SK-N-SH treated with all-trans-retinoic acid at 6 μM for 48 hours (cell line): ENCODE measurements around the gene PLPP2.

Experiments
- ARNTL ChIP-seq: fragments of 450-650 bp; formaldehyde crosslinking; IDR thresholded peaks from 2 replicates; pipeline ENCODE4 v1.5.0; 2020; ENCODE audit warnings: low read depth, mild to moderate bottlenecking, moderate library complexity, borderline replicate concordance
- ESRRG ChIP-seq: fragments of 250-450 bp; sonication (Bioruptor Pico); IDR thresholded peaks from 2 replicates; pipeline ENCODE4 v1.6.1; 2021; ENCODE audit warnings: mild to moderate bottlenecking
- PPARA ChIP-seq: fragments of 250-450 bp; sonication (Bioruptor Pico); IDR thresholded peaks from 2 replicates; pipeline ENCODE4 v1.5.0; 2020; ENCODE audit warnings: mild to moderate bottlenecking, borderline replicate concordance
- ZNF70 ChIP-seq: fragments of 450-650 bp; formaldehyde crosslinking; IDR thresholded peaks from 2 replicates; pipeline ENCODE4 v1.5.0; 2020; ENCODE audit warnings: mild to moderate bottlenecking, moderate library complexity
- ZNF8 ChIP-seq: fragments of 450-650 bp; formaldehyde crosslinking; IDR thresholded peaks from 2 replicates; pipeline ENCODE4 v1.5.0; 2020; ENCODE audit warnings: mild to moderate bottlenecking, moderate library complexity

- no peak for TF ChIP-seq ARNTL (CRISPR knock-in tag)
- no peak for TF ChIP-seq ZNF70 (CRISPR knock-in tag)
- TF ChIP-seq PPARA (CRISPR knock-in tag) = no peak
- no peak for TF ChIP-seq ESRRG (CRISPR knock-in tag)
- no peak for TF ChIP-seq ZNF8 (CRISPR knock-in tag)
Measured at GRCh38 chr19:289651-290371, 1.4 kb downstream of the PLPP2 start.
